SK-N-DZ (cell line): ENCODE data around the gene MAP2K5.
A peak's percentile ranks its signal among the peaks of the same experiment; 100 is the strongest.

Experiments
- DNase-seq: peaks from one replicate; pipeline ENCODE4 v3.0.0-alpha.2; 2015; ENCODE audit warnings: low spot score

MAP2K5 gene

DNA sequence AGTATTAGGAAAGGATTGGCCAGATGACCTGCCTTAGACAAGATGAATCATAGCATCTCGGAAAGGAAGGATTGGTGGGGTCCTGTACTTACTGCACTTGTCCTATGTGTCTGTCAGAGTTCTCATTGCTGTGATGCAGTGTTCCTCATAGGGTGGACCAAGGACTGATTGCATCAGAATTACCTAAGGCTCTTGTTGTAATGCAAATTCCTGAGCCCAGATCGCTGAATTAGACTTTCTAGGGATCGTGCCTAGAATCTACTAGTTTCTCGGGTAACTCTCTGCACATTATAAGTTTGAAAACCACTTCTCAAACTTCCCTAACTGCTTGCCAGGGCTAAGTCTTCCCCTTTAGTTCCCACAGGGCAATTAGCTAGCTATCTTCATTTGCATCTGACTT, 207.9 kb downstream of the MAP2K5 start:
- DNase-seq: no peak

DNA sequence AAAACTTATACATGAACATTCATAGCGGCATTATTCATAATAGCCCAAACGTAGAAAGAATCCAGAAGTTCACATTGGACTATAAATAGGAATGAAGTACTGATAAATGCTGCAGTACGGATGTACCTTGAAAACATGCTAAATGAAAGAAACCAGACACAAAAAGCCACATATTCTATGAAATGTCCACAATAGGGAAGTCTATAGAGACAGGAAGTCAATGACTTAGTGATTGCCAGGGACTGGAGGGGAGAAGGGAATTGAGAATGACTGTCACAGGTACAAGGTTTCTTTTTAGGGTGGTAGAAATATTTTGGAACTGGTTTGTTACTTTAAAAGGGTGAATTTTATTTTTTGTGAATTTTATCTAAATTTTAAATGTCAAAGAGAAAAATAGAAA, 211.4 kb downstream of the MAP2K5 start:
- no peak for DNase-seq

- no peak for DNase-seq
Observed at GRCh38 chr15:67755264-67755663, 212.8 kb downstream of the MAP2K5 start.

- no peak for DNase-seq
Observed at GRCh38 chr15:67755936-67756335, 213.4 kb downstream of the MAP2K5 start.

- DNase-seq: no peak
Observed at GRCh38 chr15:67758619-67759300, 216.3 kb downstream of the MAP2K5 start.

DNA sequence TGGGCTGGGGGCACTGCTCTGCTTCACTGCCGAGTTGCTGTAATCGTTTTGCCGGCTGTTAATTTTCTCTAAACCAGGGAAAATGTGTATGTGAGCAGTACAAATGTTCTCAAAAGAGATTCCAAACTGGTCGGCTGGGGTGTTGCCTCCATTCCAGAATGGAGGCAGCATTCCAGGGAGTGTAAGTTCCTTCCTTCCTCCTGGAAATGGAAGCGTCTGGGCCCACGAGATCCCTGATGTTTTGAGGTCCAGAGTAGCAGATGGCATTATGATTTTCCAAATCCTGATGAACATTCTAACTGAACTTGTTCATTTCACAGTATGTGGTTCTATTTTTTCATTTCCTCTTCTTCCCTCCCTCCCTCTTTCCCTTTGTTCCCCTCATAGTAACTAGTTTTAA, 218.4 kb downstream of the MAP2K5 start:
- no peak for DNase-seq

DNA sequence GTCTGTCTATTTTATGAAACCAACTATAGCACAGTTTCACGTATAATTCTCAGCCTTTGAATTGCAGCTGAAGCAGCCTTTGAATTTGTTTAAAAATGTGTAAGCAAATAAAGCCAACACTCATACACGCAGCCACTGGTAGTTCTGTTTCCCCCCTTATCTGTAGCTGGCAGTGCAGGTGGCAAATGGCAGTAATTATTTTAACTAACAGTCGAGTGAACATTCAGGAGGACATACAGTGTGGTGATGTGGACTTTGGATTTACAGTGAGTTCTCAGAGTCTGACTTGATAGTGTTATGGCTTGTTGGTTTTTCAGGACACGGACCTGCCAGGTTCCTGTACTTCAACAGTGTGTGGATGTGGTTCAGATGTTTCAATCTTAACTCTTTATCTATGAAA, 218.8 kb downstream of the MAP2K5 start:
- DNase-seq: no peak

DNA sequence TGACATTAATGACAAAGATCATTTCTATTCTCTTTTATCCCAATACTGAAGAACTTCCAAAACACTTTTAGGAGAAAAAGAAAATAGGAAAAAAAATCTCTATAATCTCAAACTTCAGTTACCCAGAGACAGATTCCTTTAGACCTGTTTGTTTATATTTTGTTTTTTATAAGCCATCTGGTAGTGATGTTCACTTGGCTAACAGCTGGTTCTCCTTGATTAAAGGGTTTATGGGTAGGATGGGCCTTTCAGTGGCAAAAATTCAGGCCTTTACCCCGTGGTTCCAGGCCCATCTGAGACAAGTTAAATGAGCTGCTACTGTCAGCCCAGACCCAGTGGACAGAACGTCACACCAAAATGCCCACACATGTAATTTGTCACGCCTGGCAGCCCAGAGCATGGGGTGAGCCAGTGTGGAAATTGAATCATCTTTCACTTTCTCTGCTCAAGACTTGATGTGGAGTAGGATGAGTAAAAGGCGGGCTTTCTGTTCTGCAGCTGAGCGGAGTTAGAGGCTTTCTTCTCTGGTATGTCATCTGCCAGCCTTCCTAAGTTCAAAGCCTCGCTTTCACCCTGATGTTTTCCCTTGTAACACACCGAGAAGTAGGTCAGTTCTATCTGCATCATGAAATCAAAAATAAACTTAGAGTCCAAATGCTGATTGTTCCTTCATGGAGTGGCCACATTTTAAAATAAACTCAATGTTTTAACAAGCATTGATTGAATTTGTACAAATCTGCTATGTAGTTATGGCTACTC, 220.3 kb downstream of the MAP2K5 start:
- peak; percentile 17 for DNase-seq

DNA sequence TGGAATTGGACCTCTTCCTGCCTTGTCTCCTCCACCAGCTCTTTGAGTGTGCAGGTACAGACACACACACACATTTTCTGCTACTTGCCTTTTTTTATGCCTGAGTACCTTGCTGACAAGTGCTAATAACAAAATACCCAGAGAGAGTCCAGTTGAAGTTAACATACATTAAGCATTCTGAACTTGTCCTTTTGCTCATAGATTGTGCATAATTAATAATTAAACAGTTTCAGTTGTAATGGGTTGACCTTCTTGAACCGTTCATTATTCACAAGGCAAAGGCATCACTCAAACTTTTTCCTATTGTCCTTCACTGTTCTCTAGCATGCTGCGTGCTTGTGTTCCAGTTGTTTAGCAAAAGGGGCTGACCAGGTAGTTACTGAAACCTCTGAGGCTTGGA, 223.2 kb downstream of the MAP2K5 start:
- DNase-seq: no peak

DNA sequence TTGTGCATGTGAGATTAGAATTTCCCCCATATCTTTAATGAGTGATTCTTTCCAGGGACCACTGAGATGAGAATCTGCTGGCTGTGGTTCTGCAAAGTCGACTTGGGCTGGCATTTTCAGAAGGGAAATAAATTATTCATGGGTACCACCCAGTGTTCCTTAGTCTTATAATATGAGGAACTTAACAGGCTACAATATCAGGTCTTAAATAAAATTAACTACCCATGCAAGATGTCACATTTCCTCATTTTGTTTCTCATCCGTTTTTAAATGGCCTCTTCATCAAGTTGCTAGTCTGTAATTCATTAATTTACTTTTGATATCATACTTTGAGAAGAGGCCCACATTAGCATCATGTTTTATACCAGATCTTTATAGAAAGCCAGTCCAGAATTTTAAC, 224.5 kb downstream of the MAP2K5 start:
- DNase-seq: no peak

DNA sequence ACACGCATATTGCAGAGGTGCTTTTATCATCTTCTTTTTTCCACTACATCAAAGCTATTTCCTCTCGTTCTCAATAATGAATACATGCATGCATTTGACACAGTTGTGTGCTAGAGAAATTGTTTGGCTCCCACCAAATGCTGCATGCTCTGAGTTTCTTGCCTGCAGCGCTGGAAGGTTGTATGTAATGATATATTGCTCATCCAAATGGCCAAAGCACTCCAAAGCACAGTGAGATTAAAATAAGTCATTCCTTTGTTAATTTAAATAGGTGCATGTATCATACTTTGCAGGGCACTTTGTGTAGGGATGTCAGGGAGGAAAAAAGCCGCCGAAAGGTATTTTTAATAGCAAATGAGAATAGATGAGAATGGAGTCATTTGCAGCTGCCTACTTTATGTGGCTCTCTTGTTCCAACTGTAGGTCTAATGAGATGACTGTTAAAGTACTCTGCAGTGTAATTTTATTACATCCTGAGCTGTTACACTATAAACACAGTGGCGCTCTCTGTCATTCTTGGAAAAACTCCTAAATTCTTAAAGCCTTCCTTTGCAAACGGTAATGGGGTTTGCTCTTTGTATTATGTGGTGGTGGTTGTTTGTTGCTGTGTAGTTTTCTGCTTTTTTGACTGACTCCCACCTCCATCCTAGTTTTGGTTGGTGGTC, 225.9 kb downstream of the MAP2K5 start:
- no peak for DNase-seq

- no peak for DNase-seq
Observed at GRCh38 chr15:67769497-67770357, 227.2 kb downstream of the MAP2K5 start.

DNA sequence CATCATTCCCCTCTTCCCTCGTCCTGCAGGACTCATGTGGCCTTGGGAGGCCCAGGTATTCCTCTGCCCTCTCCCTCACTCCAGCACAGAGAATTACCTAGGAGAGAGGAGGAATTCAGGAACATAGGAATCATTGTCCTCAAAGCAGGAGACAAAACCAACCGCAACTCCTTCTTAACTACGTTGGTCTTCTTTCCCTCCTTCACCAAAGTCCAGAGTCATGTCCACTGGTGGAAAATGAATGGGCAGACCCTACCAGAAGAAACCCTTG, 227.8 kb downstream of the MAP2K5 start:
- DNase-seq: no peak

GRCh38 chr15:67771189-67771800, 228.8 kb downstream of the MAP2K5 start:
- no peak for DNase-seq

- DNase-seq: no peak
Observed at GRCh38 chr15:67774626-67775025, 232.1 kb downstream of the MAP2K5 start.

DNA sequence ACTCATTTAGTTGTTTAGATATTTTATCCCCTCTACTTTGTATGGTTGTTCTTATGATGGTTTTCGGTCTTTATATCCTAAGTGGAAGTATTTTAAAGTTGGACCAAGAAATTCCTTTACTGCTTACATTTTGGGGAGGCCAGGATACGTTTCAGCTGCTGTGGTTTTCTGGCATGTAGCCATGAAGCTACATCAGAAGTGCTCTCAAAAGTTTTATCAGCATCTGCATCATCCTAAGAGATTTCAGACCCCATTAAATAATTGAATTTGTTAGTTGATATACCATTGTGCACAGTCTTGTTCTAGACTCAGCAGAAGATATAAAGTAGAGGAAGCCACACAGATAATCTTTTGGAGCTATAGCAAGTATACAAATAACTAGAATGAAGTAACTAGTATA, 232.7 kb downstream of the MAP2K5 start:
- DNase-seq: no peak

DNA sequence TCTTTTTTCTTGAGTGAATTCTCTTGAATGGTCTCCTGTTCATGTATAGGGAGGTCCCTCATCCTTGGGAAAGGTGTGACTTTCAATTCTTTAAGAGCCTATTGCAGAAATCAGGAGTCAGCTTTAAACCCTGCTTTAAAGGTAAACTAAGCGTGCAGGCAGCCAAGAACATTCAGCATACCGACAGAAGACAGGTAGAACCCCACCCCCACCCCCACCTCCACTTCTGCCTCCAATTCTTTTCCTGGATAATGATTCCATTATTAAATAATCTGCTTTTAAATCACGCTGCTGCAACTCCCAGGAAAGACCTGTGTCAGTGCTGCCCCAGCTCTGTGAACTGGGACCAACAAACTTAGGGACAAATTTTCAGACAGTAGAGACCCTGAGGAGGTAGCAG, 233.5 kb downstream of the MAP2K5 start:
- DNase-seq: no peak

GRCh38 chr15:67776600-67776999, 234.1 kb downstream of the MAP2K5 start:
- DNase-seq: no peak

GRCh38 chr15:67777071-67777470, 234.6 kb downstream of the MAP2K5 start:
- no peak for DNase-seq

DNA sequence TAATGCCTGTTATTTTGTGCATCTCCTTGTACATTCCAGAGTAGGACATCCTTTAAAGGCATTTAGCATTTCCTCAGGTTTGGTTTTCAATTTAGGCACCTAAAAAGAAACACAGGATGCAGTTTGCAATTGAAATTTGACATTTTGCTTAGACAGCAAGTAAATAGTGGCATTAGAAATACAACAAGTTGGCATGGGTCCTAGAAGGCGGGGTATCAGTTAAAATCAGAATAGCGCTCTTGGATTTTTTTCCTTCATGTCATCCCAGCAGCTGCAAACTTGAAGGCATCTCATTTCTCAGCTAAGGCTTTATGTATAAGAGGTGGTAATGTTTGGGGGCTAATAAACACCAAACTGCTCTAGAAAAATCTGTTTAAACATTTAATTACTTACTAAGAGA, 235.3 kb downstream of the MAP2K5 start:
- DNase-seq: no peak

- DNase-seq: no peak
Observed at GRCh38 chr15:67778968-67779548, 236.6 kb downstream of the MAP2K5 start.
